Forelimb muscle (tissue), 1 donor: Measurements from ENCODE around the gene GDF7. TPM values are rescaled to one million over a fixed set of nuclear protein-coding genes. Genes with fewer than 3 reads are reported as not detected.
"Not testable (repeated sequence)": the region's sequence is repeated elsewhere in the genome, so short reads cannot be mapped to it uniquely, and the experiment has no call there.

ENCODE experiments used
- DNase-seq: peaks from one replicate; pipeline ENCODE4 v3.0.0-alpha.2; 2013; ENCODE audit warnings: low read depth
- polyA plus RNA-seq: library from polyadenylated mRNA; unstranded; fragments of 120-200 nt; gene quantifications from one replicate; pipeline ENCODE4 v1.2.1, GENCODE V29; 2013; ENCODE audit not compliant: insufficient read length

Gene GDF7
- polyA plus RNA-seq, 1 donor, result 0.66 TPM

DNA sequence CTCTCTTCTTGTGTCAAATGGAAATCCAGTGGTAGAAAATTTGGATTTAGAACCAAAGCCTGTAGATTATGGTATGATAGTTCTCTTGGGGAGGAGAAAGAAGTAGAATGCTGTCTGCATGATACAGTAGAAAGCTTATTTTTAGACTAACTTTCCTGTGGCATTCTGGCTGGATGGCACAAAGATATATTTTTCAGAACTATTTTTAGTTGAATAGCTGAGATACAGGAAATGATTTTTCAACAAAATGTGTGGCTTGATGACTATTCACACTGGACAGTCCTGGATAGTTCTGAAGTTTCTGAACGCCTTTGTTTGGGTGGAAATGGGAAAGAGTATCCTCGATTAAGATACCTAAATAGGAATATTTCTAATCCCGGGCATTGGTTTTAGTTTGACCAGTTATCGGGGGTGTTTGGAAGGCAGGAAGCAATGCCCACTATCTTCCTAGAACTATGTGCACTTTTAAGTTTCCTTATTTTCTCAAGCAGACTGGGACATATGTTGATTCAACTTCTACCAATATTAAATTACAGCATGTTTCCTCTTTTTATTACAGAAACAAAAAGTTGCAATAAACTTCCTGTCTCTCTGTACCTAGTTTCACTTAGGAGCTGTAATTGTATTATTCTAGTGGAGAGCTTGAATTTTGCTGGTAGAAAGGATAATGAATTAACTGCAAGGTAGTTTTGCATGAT lies 32.1 kb downstream of the GDF7 start:
- no peak for DNase-seq

DNA sequence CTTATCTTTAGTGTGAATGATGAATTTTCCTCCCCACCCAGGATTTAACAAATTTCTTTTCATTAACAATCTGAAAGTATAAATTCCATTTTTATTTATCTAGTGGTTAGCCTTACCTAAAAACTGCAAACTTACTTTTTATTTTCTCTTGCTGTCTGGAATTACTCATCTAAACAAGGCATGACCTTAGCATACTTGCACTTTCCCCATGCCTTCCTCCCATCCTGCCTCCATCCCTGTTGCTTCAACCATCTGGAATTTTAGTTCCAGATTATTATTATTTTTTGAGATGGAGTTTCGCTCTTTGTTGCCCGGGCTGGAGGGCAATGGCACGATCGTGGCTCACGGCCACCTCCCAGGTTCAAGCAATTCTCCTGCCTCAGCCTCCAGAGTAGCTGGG lies 35.6 kb downstream of the GDF7 start:
- no peak for DNase-seq

DNA sequence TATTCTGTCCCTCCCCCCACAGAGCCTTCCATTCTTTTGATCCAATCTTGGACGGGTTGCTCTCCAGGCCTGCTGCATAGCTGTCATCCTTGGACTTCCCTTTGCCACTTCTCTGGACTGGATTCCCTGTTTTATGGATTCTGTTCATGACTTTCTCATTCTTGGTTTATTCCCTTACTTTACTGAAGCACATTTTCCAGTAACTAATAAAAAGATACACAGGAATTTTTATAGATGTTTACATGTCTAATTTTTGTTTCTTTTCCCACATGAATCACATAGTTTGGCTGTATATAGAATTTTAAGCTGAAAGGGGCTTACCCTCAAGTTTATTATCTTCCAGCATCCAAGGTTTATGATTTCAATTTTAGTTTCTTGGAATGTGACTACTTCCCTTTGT lies 37.9 kb downstream of the GDF7 start:
- DNase-seq, result no peak

DNA sequence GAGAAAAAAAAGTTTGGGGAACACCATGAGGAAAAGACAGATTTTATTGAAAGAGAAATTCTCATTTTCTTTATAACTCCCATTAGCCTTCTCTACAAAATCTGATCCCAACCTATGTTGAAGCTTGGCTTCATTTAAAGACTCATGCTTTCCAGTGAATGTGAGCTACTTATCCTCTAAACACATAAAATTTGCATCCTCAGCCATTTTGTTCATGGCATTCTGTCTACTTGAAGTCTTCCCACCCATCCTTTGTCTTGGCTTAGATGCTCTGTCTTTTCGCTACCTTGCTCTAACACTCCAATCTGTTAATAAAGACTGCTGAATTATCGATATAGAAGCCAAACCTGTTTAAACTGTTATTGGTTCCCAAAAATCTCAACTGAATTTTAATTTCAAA lies 39.3 kb downstream of the GDF7 start:
- DNase-seq, result no peak

DNA sequence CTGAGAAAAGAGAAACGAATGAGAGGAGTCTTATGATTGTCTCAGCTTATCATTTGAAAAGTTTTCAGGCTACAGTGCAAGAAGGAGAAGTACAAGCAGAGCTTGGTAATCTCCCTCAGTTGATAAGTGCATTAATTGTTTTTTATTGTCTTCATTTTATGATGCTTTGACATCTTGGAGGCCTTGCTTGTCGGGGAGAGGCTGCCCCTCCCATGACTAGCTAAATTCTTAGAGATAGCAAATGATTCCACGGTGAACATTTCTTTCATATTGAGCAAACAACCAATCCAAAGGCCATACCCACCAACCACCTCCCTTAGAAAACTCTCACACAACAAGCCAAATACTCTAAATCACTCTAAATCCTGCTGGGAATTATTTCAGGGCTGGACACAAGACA lies 39.8 kb downstream of the GDF7 start:
- DNase-seq, result no peak

- no peak for DNase-seq
These were observed 40.7 kb downstream of the GDF7 start for GRCh38 chr2:20707601-20708000.

GRCh38 chr2:20711641-20712040 lies 44.7 kb downstream of the GDF7 start:
- not testable (repeated sequence) for DNase-seq

GRCh38 chr2:20713585-20713984 lies 46.6 kb downstream of the GDF7 start:
- DNase-seq, result not testable (repeated sequence)

DNA sequence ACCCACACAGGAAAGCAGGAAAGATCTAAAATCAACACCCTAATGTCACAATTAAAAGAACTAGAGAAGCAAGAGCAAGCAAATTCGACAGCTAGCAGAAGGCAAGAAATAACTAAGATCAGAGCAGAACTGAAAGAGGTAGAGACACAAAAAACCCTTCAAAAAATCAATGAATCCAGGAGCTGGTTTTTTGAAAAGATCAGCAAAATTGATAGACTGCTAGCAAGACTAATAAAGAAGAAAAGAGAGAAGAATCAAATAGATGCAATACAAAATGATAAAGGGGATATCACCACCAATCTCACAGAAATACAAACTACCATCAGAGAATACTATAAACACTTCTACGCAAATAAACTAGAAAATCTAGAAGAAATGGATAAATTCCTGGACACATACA lies 47.5 kb downstream of the GDF7 start:
- DNase-seq, result not testable (repeated sequence)

DNA sequence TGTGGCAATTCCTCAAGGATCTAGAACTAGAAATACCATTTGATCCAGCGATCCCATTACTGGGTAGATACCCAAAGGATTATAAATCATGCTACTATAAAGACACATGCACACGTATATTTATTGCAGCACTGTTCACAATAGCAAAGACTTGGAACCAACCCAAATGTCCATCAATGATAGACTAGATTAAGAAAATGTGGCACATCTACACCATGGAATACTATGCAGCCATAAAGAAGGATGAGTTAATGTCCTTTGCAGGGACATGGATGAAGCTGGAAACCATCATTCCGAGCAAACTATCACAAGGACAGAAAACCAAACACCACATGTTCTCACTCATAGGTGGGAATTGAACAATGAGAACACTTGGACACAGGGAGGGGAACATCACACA lies 49.2 kb downstream of the GDF7 start:
- DNase-seq, result not testable (repeated sequence)

DNA sequence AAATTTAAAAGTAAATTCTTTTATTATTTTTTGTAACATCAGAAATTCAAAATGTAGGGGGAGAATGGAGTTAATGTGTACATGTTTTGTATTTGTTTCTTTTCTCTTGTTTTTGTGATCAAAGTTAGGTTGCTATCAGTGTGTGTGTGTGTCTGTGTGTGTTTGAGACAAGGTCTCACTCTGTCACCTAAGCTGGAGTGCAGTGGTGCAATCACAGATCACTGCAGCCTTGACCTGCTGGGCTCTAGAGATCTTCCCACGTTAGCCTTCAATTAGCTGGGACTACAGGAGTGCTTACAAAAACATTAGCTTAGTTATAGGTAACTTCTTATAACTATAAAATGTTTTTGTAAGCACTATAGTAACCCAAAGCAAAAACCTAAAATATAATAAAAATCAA lies 50.7 kb downstream of the GDF7 start:
- DNase-seq, result no peak

- DNase-seq, result no peak
These were observed 55.8 kb downstream of the GDF7 start for GRCh38 chr2:20722592-20723240.

DNA sequence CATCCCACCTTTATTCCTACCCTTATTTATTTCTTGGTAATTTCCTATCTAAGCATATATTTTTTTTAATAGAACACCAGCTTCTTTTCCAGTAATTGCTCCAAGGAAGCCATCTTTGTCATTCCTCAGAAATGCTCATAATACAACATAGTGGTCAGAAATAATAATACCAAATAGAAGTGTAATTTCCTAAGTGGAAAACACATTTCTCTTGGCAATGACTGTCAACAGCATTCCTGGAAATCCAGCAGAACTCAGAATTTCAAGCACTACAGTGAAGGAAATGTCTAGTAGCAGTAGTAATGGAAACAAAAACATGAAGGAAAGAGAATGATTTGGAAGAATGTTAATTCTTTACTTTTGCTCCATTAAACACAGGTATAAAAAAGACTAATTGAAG lies 56.6 kb downstream of the GDF7 start:
- DNase-seq, result no peak

GRCh38 chr2:20724500-20725053 lies 57.6 kb downstream of the GDF7 start:
- DNase-seq, result no peak

DNA sequence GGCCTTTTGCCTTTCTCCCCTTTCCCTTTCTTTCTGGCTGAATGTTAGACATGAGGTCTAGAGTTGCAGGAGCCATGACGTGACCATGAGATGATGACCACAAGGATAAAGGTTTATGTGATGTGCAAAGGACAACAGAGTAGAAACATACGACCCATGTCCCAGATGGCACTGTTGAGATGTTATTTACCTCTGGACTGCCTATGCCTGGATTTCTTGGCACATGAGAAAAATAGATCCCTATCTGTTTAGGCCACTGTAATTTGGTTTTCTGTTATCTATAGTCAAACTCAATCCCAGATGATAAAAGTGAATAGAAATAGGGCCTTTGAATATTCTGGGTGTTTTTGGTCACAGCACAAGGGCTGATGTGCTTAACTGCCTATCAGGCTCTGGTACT lies 58.8 kb downstream of the GDF7 start:
- no peak for DNase-seq

DNA sequence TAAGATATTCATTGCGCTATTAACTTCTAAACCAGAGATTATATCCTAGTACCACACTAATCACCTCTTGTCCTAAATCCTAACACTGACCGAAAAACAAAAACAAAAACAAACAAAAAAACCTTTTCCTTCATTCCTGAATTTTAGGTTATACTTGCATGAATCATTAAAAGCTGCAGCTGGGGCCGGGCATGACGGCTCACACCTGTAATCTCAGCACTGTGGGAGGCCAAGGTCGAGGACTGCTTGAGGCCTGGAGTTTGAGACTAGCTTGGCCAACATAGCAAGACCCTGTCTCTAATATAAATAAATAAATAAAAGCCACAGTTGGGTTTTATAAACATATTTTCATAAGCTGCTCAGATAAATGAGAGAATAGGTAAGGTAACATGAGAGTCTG lies 60.0 kb downstream of the GDF7 start:
- DNase-seq, result no peak

DNA sequence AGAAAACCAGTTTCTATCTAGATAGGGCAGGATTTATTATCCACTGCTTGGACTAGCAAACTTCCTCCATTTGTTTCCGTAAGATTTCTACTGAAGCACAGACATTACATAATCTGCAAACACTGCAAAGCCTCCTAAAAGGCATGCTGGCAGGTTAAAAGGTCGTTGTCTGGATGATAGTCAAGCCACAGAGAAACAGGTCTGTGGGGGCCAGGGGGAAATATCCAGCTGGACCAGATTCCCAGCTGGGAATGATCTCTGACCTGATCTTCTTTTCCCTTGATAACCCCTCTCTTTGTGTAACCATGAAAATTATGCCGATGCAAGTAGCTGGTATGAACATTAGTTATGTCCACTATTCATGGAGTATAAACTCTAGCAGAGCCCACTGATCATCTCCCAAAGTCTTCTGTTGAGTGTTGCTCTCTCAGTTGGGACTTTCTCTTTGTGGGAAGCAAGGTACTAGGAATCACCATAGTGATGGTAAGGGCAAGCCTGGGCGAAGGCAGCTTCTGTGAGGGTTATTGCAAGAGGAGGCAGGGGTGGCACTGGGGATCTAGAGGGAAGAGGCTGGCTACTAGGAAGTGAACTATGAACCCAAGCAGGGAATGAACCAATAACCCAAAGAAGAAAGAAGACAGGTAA lies 61.3 kb downstream of the GDF7 start:
- no peak for DNase-seq

Other genes starting within 250 kb of the GDF7 start
- gene RHOB, start 220.1 kb upstream of the GDF7 start, polyA plus RNA-seq, result 119 TPM
- gene HS1BP3, start 16.0 kb upstream of the GDF7 start, polyA plus RNA-seq, result 8.9 TPM
- gene LDAH, start 156.0 kb downstream of the GDF7 start, polyA plus RNA-seq, result 10.1 TPM